C4-2B (cell line): Measurements from ENCODE around the gene LRP4.

Experiments
- H3K27ac ChIP-seq: fragments of 450-650 bp; 2 replicates; pipeline ENCODE4 v1.5.1; 2017
- ZFX ChIP-seq: fragments of 450-650 bp; IDR thresholded peaks from 2 replicates; pipeline ENCODE4 v1.6.1; 2017
- TF ChIP-seq, protein P1 (sequence below): fragments of 450-650 bp; conservative IDR thresholded peaks from 2 replicates; pipeline ENCODE4 v1.5.1; 2017; ENCODE audit warnings: mild to moderate bottlenecking

The LRP4 gene

DNA sequence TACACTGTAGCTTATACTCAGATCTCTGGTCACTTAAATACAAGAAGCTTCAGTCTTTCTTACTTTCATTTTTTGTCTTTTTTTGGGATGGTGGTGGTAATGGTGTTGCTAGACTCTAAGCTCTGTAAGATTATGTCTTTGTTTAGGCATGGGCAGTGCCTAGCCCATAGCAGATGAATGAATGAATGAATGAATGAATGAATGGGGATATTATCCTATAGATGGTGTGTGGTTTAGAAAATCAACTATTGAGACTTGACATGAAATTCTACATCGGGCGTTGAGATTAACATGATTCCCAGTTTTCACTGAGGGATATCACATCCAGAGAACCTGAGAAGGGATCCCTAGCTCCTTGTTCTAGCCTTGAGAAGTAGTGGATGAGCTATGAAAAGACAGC, 62.5 kb downstream of the LRP4 start:
- H3K27ac ChIP-seq = no peak overlapping the region
- TF ChIP-seq, protein P1, sequence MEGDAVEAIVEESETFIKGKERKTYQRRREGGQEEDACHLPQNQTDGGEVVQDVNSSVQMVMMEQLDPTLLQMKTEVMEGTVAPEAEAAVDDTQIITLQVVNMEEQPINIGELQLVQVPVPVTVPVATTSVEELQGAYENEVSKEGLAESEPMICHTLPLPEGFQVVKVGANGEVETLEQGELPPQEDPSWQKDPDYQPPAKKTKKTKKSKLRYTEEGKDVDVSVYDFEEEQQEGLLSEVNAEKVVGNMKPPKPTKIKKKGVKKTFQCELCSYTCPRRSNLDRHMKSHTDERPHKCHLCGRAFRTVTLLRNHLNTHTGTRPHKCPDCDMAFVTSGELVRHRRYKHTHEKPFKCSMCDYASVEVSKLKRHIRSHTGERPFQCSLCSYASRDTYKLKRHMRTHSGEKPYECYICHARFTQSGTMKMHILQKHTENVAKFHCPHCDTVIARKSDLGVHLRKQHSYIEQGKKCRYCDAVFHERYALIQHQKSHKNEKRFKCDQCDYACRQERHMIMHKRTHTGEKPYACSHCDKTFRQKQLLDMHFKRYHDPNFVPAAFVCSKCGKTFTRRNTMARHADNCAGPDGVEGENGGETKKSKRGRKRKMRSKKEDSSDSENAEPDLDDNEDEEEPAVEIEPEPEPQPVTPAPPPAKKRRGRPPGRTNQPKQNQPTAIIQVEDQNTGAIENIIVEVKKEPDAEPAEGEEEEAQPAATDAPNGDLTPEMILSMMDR = no peak
- TF ChIP-seq ZFX = no peak

DNA sequence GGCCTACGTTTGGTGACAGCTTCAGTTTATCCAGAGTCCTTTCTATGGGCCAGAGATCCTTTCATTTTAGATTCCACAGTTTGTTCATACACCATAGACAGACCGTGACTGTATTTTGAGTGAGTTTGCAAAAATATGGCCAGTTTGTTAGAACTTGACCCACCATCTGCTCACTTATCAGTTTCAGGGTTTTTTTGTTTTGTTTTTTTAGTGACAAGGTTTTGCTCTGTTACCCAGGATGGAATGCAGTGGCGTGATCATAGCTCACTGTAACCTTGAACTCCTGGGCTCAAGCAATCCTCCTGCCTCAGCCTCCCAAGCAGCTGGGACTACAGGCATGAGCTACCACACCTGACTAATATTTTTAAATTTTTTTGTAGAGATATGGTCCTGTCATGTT, 63.2 kb downstream of the LRP4 start:
- TF ChIP-seq, protein P1 = no peak
- TF ChIP-seq ZFX = no peak
- H3K27ac ChIP-seq = no peak overlapping the region

DNA sequence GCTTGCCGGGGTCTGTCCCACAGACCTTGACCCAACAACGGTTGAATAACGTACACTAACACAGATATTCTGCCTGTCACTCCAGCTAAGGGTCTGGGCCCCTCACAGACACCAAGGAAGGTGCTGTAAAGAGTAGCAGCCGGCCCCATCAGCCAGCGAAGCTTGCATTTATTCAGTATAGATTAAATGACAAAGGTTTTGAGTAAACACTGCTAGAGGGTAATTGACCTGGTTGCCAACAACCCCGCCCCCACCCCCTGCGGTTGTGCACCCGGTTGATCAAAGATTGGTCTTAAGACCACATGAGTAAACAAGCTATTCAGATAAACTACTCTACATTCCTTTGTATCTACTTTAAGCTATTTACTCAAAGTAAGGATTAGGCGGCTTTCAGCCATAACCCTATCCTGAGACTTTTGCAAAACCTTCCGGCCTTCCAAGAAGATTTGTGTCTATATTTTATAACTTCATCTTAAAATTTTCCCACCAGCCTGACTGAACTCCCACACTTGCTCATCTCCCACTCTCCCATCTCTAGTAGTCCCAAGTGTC, 67.4 kb downstream of the LRP4 start:
- TF ChIP-seq ZFX = no peak
- TF ChIP-seq, protein P1 = no peak
- no peak overlapping the region for H3K27ac ChIP-seq

DNA sequence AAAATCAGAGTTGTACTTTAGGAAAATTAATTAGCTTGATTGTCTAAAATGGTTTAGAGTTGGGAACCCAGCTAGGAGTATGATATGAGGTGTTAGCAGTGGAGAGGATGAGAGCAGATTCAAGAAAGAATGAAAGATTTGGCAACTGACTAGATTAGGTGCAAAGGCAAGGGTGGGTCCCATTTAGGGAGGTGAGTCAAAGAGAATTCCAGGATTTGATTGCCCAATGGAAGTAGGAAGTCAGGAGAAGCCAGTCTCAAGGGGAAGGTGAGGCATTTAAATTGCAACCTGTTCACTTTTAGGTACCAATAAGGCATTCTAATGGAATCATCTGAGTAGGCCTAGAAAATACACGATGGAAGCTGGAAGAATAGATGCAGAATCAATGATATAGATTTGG, 68.7 kb downstream of the LRP4 start:
- no peak for TF ChIP-seq ZFX
- TF ChIP-seq, protein P1 = no peak
- H3K27ac ChIP-seq = no peak overlapping the region

DNA sequence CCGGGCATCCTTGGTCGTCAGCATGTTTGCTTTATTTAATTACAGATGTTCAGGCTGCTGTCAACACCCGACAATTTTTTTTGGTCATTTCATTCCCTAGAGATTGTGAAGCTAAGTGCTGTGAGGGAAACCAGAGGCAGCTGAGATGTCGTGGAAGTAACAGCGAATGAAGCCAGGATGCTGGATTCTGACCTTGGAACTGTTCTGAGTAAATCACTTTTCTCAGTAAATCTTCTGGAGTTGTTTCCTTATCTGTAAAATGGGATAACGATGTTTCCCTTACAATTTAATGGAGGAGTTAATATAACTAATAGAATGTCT, 71.9 kb downstream of the LRP4 start:
- TF ChIP-seq, protein P1 = no peak
- no peak for TF ChIP-seq ZFX
- peak overlapping the region; percentile 89 for H3K27ac ChIP-seq

DNA sequence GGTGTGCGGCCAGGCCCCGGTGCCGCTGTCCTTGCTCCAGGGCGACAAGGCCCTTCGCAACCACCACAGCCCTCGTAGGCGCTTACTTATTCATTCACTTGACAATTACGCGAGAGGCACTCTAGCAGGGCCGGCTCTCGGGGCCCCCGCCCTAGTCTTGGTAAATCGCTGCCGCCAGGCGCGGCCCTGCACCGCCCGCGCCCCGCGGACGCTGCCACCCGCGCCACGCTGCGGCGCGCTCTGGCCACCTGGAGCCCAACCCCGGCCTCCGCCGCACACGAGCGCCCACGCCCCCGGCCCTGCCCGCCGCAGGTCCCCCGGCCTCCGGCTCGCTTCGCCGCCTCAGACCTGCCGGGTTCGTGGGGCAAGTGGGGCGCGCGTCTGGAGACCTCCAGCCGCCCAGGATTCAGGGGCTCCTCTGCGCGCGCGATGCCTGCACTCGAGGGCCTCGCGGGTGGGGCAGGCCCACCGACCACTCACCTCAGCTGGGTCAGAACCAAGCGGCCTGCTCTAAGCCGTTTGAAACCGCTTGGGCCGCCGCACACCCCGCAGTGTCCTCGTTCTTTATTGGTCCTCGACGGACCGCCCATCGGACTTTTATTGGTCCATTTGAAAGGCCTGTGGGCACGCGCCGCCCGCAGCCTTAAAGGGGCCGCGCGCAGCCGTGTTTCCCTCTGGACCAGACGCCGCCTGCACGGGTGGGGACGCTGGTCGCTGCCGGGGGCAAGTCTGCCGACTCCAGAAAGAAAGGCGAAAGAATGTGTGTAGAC, 72.4 kb downstream of the LRP4 start, which contains the start of gene CKAP5:
CKAP5 (minus strand) TSS at position 541 of the 770 bp plus-strand sequence. CDS start 25,049 bp downstream, outside the sequence.
- TF ChIP-seq, protein P1 = no peak
- TF ChIP-seq ZFX = peak; percentile 99

DNA sequence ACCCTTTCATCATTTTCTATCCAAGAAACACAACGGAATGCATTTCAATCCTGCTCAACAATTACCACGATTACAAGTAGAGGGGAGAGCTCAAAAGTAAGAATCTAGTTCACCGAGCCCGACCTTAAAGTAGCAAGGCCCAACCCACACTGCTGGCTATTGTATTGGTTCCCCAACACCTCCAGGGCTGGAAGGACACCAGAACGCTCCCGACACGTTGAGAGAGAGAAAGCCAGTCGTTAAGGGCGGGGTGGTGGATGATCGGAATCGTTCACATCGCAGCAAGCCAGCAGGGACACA, 73.0 kb downstream of the LRP4 start:
- peak overlapping the region; percentile 89 for H3K27ac ChIP-seq
- TF ChIP-seq, protein P1 = no peak
- no peak for TF ChIP-seq ZFX

More for the DNA sequence above, 72.4 kb downstream of the LRP4 start, which contains the start of gene CKAP5:
- H3K27ac ChIP-seq = peak within 1 kb of the TSS; percentile 89
